WTC11 (cell line): Measurements from ENCODE around the gene TMEM39A.

Experiments
- ATF2 ChIP-seq: sonication (generic); formaldehyde crosslinking; IDR thresholded peaks from 2 replicates; pipeline ENCODE4 v1.8.1; 2022; ENCODE audit warnings: low read depth, missing genetic modification reagents, borderline replicate concordance
- ATF3 ChIP-seq: sonication (generic); formaldehyde crosslinking; conservative IDR thresholded peaks from 2 replicates; pipeline ENCODE4 v1.8.1; 2022; ENCODE audit warnings: mild to moderate bottlenecking, missing genetic modification reagents
- CREB1 ChIP-seq: sonication (generic); formaldehyde crosslinking; IDR thresholded peaks from 2 replicates; pipeline ENCODE4 v1.8.0; 2023; ENCODE audit warnings: mild to moderate bottlenecking, missing genetic modification reagents
- CTCF ChIP-seq: fragments of 200-600 bp; IDR thresholded peaks from 2 replicates; pipeline ENCODE4 v1.8.0; 2022; ENCODE audit warnings: antibody characterized with exemption
- IRF1 ChIP-seq: sonication (generic); formaldehyde crosslinking; IDR thresholded peaks from 2 replicates; pipeline ENCODE4 v1.8.0; 2023; ENCODE audit warnings: missing genetic modification reagents
- NFYB ChIP-seq: sonication (generic); formaldehyde crosslinking; conservative IDR thresholded peaks from 2 replicates; pipeline ENCODE4 v1.8.0; 2022; ENCODE audit warnings: low read depth, missing genetic modification reagents
- OVOL2 ChIP-seq: fragments of 250-450 bp; sonication (Bioruptor Pico); IDR thresholded peaks from 2 replicates; pipeline ENCODE4 v1.9.0; 2021; ENCODE audit warnings: mild to moderate bottlenecking, borderline replicate concordance
- TCF7 ChIP-seq: sonication (generic); formaldehyde crosslinking; IDR thresholded peaks from 2 replicates; pipeline ENCODE4 v1.8.0; 2022; ENCODE audit warnings: mild to moderate bottlenecking, low read depth, missing genetic modification reagents, moderate library complexity
- ZNF281 ChIP-seq: sonication (generic); formaldehyde crosslinking; IDR thresholded peaks from 2 replicates; pipeline ENCODE4 v1.8.0; 2023; ENCODE audit warnings: mild to moderate bottlenecking, missing genetic modification reagents

- no peak for TF ChIP-seq CTCF
- TF ChIP-seq IRF1 (CRISPR knock-in tag): no peak
- no peak for TF ChIP-seq ZNF281
- no peak for TF ChIP-seq CREB1 (CRISPR knock-in tag)
- no peak for TF ChIP-seq ATF3
- TF ChIP-seq ATF2 (CRISPR knock-in tag): no peak
- no peak for TF ChIP-seq NFYB (CRISPR knock-in tag)
- no peak for TF ChIP-seq TCF7 (CRISPR knock-in tag)
- no peak for TF ChIP-seq OVOL2 (CRISPR knock-in tag)
These were observed 18.8 kb downstream of the TMEM39A start for GRCh38 chr3:119444590-119444989.
